GM12892 (cell line): Measurements from ENCODE around the gene ATP9B.
"Not testable (repeated sequence)": the region's sequence is repeated elsewhere in the genome, so short reads cannot be mapped to it uniquely, and the experiment has no call there.

Experiments
- DNase-seq: peaks from one replicate; pipeline ENCODE4 v3.0.0; 2011; ENCODE audit not compliant: insufficient read length
- FAIRE-seq: peaks from 2 replicates; lab custom pipeline; 2011; peaks lifted over from hg19 to GRCh38; lab: Jason Lieb, UNC
- POLR2A ChIP-seq: IDR thresholded peaks from 2 replicates; pipeline ENCODE4 v1.6.1; 2011; ENCODE audit warnings: low read depth, low read length, control low read depth
- POLR2AphosphoS5 ChIP-seq: IDR thresholded peaks from 2 replicates; pipeline ENCODE4 v1.6.1; 2011; ENCODE audit warnings: low read depth, low read length, control low read depth
- TAF1 ChIP-seq: IDR thresholded peaks from 2 replicates; pipeline ENCODE4 v1.6.1; 2011; ENCODE audit warnings: low read depth, mild to moderate bottlenecking, control low read depth, low read length, borderline replicate concordance

ATP9B gene

GRCh38 chr18:79318142-79318673 lies 249.0 kb downstream of the ATP9B start:
- TF ChIP-seq TAF1 (no peak), POLR2AphosphoS5 (no peak), POLR2A (no peak)
- DNase-seq (no peak), FAIRE-seq (no peak)

GRCh38 chr18:79320216-79320850 lies 251.1 kb downstream of the ATP9B start:
- FAIRE-seq: no peak
- no peak for TF ChIP-seq POLR2AphosphoS5
- DNase-seq: no peak

GRCh38 chr18:79321625-79322405 lies 252.6 kb downstream of the ATP9B start:
- DNase-seq (no peak), FAIRE-seq (no peak)
- no peak for TF ChIP-seq POLR2A

GRCh38 chr18:79322441-79322840 lies 253.2 kb downstream of the ATP9B start:
- no peak for DNase-seq

GRCh38 chr18:79323471-79323870 lies 254.3 kb downstream of the ATP9B start:
- FAIRE-seq (no peak), DNase-seq (no peak)
- no peak for TF ChIP-seq POLR2AphosphoS5
- no peak for TF ChIP-seq TAF1
- no peak for TF ChIP-seq POLR2A

More at GRCh38 chr18:79322441-79322840, 253.2 kb downstream of the ATP9B start:
- TF ChIP-seq TAF1 (no peak), POLR2A (no peak), POLR2AphosphoS5 (no peak)
- no peak for FAIRE-seq

GRCh38 chr18:79326413-79327198 lies 257.4 kb downstream of the ATP9B start:
- no peak for DNase-seq
- peak; percentile 14 for FAIRE-seq
- TF ChIP-seq TAF1 (no peak), POLR2A (no peak), POLR2AphosphoS5 (no peak)

GRCh38 chr18:79327199-79327721 lies 258.1 kb downstream of the ATP9B start:
- DNase-seq (no peak), FAIRE-seq (no peak)
- TF ChIP-seq POLR2AphosphoS5: no peak
- TF ChIP-seq POLR2A: no peak
- TF ChIP-seq TAF1: no peak

GRCh38 chr18:79327915-79328314 lies 258.7 kb downstream of the ATP9B start:
- not testable (repeated sequence) for FAIRE-seq, DNase-seq

- FAIRE-seq (no peak), DNase-seq (no peak)
- TF ChIP-seq TAF1 (no peak), POLR2AphosphoS5 (no peak), POLR2A (no peak)
Measured at GRCh38 chr18:79328887-79329286, 259.7 kb downstream of the ATP9B start.

GRCh38 chr18:79329786-79330185 lies 260.6 kb downstream of the ATP9B start:
- FAIRE-seq (no peak), DNase-seq (no peak)

GRCh38 chr18:79332646-79333045 lies 263.5 kb downstream of the ATP9B start:
- TF ChIP-seq POLR2A: no peak
- no peak for TF ChIP-seq TAF1
- TF ChIP-seq POLR2AphosphoS5: no peak
- FAIRE-seq: no peak
- no peak for DNase-seq

More at GRCh38 chr18:79329786-79330185, 260.6 kb downstream of the ATP9B start:
- TF ChIP-seq POLR2A (no peak), POLR2AphosphoS5 (no peak), TAF1 (no peak)

GRCh38 chr18:79333046-79333445 lies 263.9 kb downstream of the ATP9B start:
- FAIRE-seq: no peak
- DNase-seq: no peak

More at GRCh38 chr18:79333046-79333445, 263.9 kb downstream of the ATP9B start:
- TF ChIP-seq POLR2AphosphoS5: no peak
- TF ChIP-seq TAF1: no peak
- no peak for TF ChIP-seq POLR2A
